ENCODE measurements around the gene MAP3K5.

GRCh38 chr6:136563386-136564152 is 228.7 kb downstream of the MAP3K5 start:
- TF ChIP-seq CTCF (IDR thresholded peaks at IDR 0.05) (no peak), POLR2AphosphoS5 (IDR thresholded peaks at IDR 0.05) (no peak), POLR2A (IDR thresholded peaks at IDR 0.05) (no peak)
